Stimulated activated CD4-positive, alpha-beta T cell treated with anti-CD3 and anti-CD28 coated beads, TNF-alpha, amount 100 ng/mL, for 4 hours (primary cell): ENCODE data around the gene BTNL9.
"Not testable (repeated sequence)": the region's sequence is repeated elsewhere in the genome, so short reads cannot be mapped to it uniquely, and the experiment has no call there.

Experiments
- DNase-seq, 3 experiments: peaks; one replicate each; pipeline ENCODE4 v3.0.0-alpha.2; 2020; ENCODE audit warnings: low read depth in 3 of 3

BTNL9 gene

GRCh38 chr5:181099602-181100086, 59.6 kb downstream of the BTNL9 start:
- DNase-seq = no peak

DNA sequence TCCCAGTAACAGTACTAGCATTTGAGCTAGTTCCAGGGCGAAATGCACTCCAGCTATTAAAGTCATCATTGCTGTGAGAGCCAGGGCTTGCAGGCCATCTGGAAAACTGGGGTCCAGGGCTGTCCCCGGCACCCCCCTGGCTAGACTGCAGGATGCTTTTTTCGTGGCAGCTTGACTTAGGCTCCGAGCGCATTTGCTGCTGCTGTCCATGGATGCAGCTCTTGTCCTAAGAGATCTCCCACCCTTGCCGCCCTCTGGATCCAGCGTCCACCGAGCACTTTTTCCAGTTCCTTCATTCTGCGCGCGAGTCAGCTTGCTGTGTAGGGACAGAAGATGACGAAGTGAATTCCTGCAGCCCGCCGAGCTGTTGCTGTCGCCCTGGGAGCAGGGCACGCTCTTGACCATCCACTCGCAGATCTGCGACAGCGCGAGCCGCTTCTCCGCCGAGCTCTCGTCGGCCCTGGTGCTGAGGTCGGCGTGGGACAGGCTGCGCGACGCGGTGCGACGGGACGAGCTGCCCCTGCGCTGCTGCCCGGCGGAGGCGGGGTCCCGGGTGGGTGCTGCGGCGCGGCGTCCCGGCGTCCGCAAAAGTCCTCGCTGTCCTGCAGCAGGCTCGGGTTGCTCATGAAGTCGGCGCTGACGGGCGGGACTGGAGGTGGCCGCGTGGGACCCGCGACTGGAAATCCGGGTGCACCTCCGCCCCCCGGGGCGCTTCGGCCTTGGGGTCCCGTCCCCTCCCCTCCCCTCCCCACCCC, 60.2 kb downstream of the BTNL9 start:
- no peak for DNase-seq

GRCh38 chr5:181101030-181101641, 61.1 kb downstream of the BTNL9 start:
- DNase-seq = not testable (repeated sequence)

GRCh38 chr5:181101930-181102674, 62.0 kb downstream of the BTNL9 start:
- not testable (repeated sequence) for DNase-seq

- DNase-seq = not testable (repeated sequence)
These were observed 64.1 kb downstream of the BTNL9 start for GRCh38 chr5:181104259-181104568.

GRCh38 chr5:181104606-181105390, 64.7 kb downstream of the BTNL9 start:
- DNase-seq = not testable (repeated sequence)

- no peak for DNase-seq
These were observed 65.4 kb downstream of the BTNL9 start for GRCh38 chr5:181105391-181106025.

GRCh38 chr5:181107699-181108098, 67.6 kb downstream of the BTNL9 start:
- DNase-seq = no peak

DNA sequence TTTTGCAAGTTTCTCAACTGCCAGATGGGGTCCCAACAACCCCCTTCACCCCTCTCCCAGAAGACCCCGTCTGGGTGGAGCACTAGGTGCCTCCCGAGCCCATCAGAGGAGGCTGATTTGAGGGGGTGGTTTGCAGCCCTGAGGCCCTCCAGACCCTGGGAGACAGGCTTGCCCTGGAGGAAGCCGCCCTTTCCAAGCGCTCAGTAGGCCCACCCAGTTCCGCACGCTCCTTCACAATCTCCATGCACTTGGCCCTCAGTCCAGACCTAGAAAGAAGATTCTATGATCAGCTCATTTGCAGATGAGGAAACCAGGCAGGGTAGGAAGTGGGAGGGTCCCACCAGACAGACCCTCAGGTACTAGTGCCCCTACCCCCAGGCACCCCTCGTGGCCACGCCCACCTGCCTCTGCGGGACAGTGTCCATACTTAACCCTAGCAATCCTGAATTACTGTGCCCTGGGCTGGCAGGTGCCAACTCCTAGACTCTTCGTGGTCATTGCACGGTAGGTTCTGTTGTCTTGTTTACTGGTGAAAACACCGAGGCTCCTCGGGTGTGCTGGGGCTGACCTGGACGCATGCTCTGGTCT, 68.6 kb downstream of the BTNL9 start:
- DNase-seq = no peak

GRCh38 chr5:181109489-181110013, 69.5 kb downstream of the BTNL9 start:
- DNase-seq = no peak

DNA sequence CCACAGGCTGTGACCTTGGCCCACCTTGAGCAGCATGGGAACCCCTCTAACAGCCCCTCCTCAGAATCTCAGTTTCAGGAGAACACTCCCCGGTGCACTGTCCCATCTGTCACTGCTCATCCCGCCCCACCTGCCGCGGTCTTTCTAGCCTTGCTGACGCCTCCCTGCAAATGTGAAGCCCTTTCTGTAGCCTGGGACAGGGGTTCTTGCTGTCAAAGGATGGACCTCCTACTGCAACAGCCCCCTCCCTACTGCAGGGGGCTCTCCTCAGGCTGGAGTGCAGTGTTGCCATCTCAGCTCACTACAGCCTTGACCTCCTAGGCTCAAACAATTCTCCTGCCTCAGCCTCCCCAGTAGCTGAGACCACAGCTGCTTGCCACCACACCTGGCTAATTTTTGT, 70.9 kb downstream of the BTNL9 start:
- DNase-seq = no peak
